ENCODE results near the gene ARHGAP18.

Gene ARHGAP18

GRCh38 chr6:129598244-129599187, 111.5 kb downstream of the ARHGAP18 start:
- in situ Hi-C loops (cut with MboI; ENCODE audit: low sequenced_read_pairs), result loop anchor here (10.0 kb wide), 1 partner anchor 146 kb away; no protein-coding TSS in a partner anchor

GRCh38 chr6:129597023-129597713, 112.8 kb downstream of the ARHGAP18 start:
- in situ Hi-C loops (cut with MboI; ENCODE audit: low sequenced_read_pairs), result loop anchor here (10.0 kb wide), 1 partner anchor 148 kb away; no protein-coding TSS in a partner anchor

- in situ Hi-C loops (cut with MboI; ENCODE audit: low sequenced_read_pairs), result loop anchor here (10.0 kb wide), 1 partner anchor 148 kb away; no protein-coding TSS in a partner anchor
Measured at GRCh38 chr6:129596522-129596921, 113.5 kb downstream of the ARHGAP18 start.

GRCh38 chr6:129593233-129593564, 116.8 kb downstream of the ARHGAP18 start:
- in situ Hi-C loops (cut with MboI; ENCODE audit: low sequenced_read_pairs), result loop anchor here (10.0 kb wide), 1 partner anchor 152 kb away; no protein-coding TSS in a partner anchor

- in situ Hi-C loops (cut with MboI; ENCODE audit: low sequenced_read_pairs), result loop anchor here (10.0 kb wide), 1 partner anchor 152 kb away; no protein-coding TSS in a partner anchor
Measured at GRCh38 chr6:129592516-129593232, 117.3 kb downstream of the ARHGAP18 start.

GRCh38 chr6:129590408-129591022, 119.5 kb downstream of the ARHGAP18 start:
- in situ Hi-C loops (cut with MboI; ENCODE audit: low sequenced_read_pairs), result loop anchor here (10.0 kb wide), 1 partner anchor 154 kb away; no protein-coding TSS in a partner anchor

- in situ Hi-C loops (cut with MboI; ENCODE audit: low sequenced_read_pairs), result no loop called here
Measured at GRCh38 chr6:129586815-129587214, 123.2 kb downstream of the ARHGAP18 start.

- in situ Hi-C loops (cut with MboI; ENCODE audit: low sequenced_read_pairs), result no loop called here
Measured at GRCh38 chr6:129583866-129584265, 126.1 kb downstream of the ARHGAP18 start.

- in situ Hi-C loops (cut with MboI; ENCODE audit: low sequenced_read_pairs), result no loop called here
Measured at GRCh38 chr6:129578315-129578714, 131.7 kb downstream of the ARHGAP18 start.

GRCh38 chr6:129577691-129578090, 132.3 kb downstream of the ARHGAP18 start:
- in situ Hi-C loops (cut with MboI; ENCODE audit: low sequenced_read_pairs), result no loop called here

- in situ Hi-C loops (cut with MboI; ENCODE audit: low sequenced_read_pairs), result no loop called here
Measured at GRCh38 chr6:129576456-129576855, 133.5 kb downstream of the ARHGAP18 start.

GRCh38 chr6:129575378-129576118, 134.4 kb downstream of the ARHGAP18 start:
- in situ Hi-C loops (cut with MboI; ENCODE audit: low sequenced_read_pairs), result no loop called here

GRCh38 chr6:129574605-129575004, 135.4 kb downstream of the ARHGAP18 start:
- in situ Hi-C loops (cut with MboI; ENCODE audit: low sequenced_read_pairs), result loop anchor here (25.0 kb wide), 1 partner anchor 837 kb away; no protein-coding TSS in a partner anchor

GRCh38 chr6:129570929-129571328, 139.0 kb downstream of the ARHGAP18 start:
- in situ Hi-C loops (cut with MboI; ENCODE audit: low sequenced_read_pairs), result loop anchor here (25.0 kb wide), 1 partner anchor 834 kb away; no protein-coding TSS in a partner anchor

- in situ Hi-C loops (cut with MboI; ENCODE audit: low sequenced_read_pairs), result loop anchor here (10.0 to 25.0 kb wide), 2 partner anchors 73 to 831 kb away; no protein-coding TSS in a partner anchor
Measured at GRCh38 chr6:129568015-129568414, 142.0 kb downstream of the ARHGAP18 start.

GRCh38 chr6:129567374-129567773, 142.6 kb downstream of the ARHGAP18 start:
- in situ Hi-C loops (cut with MboI; ENCODE audit: low sequenced_read_pairs), result loop anchor here (10.0 to 25.0 kb wide), 2 partner anchors 73 to 830 kb away; no protein-coding TSS in a partner anchor

- in situ Hi-C loops (cut with MboI; ENCODE audit: low sequenced_read_pairs), result loop anchor here (10.0 to 25.0 kb wide), 2 partner anchors 71 to 829 kb away; no protein-coding TSS in a partner anchor
Measured at GRCh38 chr6:129565811-129566210, 144.2 kb downstream of the ARHGAP18 start.

GRCh38 chr6:129565366-129565765, 144.6 kb downstream of the ARHGAP18 start:
- in situ Hi-C loops (cut with MboI; ENCODE audit: low sequenced_read_pairs), result loop anchor here (10.0 to 25.0 kb wide), 2 partner anchors 71 to 828 kb away; no protein-coding TSS in a partner anchor

GRCh38 chr6:129558248-129558647, 151.7 kb downstream of the ARHGAP18 start:
- in situ Hi-C loops (cut with MboI; ENCODE audit: low sequenced_read_pairs), result loop anchor here (25.0 kb wide), 1 partner anchor 821 kb away; no protein-coding TSS in a partner anchor
